ENCODE data around the gene SUSD4.

DNA sequence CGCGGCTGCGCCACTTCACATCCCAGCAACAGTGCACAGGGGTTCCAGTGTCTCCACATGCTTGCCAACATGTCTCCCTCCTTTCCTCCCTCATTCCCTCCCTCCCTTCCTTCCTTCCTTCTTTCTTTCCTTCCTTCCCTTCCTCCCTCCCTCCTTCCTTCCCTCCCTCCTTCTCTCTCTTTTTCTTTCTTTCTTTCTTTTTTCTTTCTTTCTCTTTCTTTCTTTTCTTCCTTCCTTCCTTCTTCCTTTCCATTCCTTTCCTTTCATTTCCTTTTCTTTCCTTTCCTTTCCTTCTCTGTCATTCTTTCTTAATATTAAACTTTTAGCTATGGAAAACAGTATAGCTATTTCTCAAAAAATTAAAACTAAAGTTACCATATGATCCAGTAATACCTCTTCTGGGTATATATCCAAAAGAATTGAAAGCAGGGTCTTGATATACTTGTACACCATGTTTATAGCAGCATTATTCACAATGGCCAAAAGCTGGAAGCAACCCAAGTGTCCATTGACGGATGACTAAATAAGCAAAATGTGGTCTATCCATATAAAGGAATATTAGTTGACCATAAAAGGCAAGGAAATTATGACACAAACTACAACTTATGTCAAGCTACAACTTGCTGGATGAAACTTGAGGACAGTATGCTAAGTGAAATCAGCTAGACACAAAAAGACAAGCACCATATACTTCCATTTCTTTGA is 165.9 kb downstream of the SUSD4 start:
- TF ChIP-seq POLR2A (IDR thresholded peaks at IDR 0.05) = no peak
- TF ChIP-seq, protein P1, sequence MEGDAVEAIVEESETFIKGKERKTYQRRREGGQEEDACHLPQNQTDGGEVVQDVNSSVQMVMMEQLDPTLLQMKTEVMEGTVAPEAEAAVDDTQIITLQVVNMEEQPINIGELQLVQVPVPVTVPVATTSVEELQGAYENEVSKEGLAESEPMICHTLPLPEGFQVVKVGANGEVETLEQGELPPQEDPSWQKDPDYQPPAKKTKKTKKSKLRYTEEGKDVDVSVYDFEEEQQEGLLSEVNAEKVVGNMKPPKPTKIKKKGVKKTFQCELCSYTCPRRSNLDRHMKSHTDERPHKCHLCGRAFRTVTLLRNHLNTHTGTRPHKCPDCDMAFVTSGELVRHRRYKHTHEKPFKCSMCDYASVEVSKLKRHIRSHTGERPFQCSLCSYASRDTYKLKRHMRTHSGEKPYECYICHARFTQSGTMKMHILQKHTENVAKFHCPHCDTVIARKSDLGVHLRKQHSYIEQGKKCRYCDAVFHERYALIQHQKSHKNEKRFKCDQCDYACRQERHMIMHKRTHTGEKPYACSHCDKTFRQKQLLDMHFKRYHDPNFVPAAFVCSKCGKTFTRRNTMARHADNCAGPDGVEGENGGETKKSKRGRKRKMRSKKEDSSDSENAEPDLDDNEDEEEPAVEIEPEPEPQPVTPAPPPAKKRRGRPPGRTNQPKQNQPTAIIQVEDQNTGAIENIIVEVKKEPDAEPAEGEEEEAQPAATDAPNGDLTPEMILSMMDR (IDR thresholded peaks at IDR 0.05) = no peak
- no peak for TF ChIP-seq POLR2AphosphoS5 (IDR thresholded peaks at IDR 0.05)

Data from prostate gland (tissue), 2 donors.